ENCODE results near the gene NSUN2. TPM values are rescaled to one million over a fixed set of nuclear protein-coding genes. Genes with fewer than 3 reads are reported as not detected.

Gene NSUN2
- total RNA-seq, 1 donor from 2014 or later = 93.3 TPM

- Mint-ChIP-seq H3K4me1 (peaks cover 2% of the 10 kb centered on the region), H3K27ac (no peak overlapping the region), H3K4me3 (peak overlapping the region; percentile 61), H3K9me3 (peaks cover under 1% of the 10 kb centered on the region), H3K36me3 (ENCODE audit: low read depth) (no peaks in the 10 kb centered on the region), H3K27me3 (peaks cover 38% of the 10 kb centered on the region)
- DNase-seq (no peak), ATAC-seq (ENCODE audit: low read depth) (no peak)
- intact Hi-C loops (cut with micrococcal nuclease) = loop anchor here (5.0 kb wide), 1 partner anchor 97 kb away; no protein-coding TSS in a partner anchor
- no peak for TF ChIP-seq CTCF (IDR thresholded peaks at IDR 0.05)
- POLR2A ChIA-PET = no interaction called here
- CTCF ChIA-PET = no interaction called here
Measured at GRCh38 chr5:6584101-6584645, 48.7 kb downstream of the NSUN2 start.

GRCh38 chr5:6583049-6583880, 49.6 kb downstream of the NSUN2 start:
- intact Hi-C loops (cut with micrococcal nuclease) = loop anchor here (5.0 kb wide), 1 partner anchor 96 kb away; no protein-coding TSS in a partner anchor
- DNase-seq = peak; percentile 27
- ChIA-PET POLR2A (no interaction called here), CTCF (no interaction called here)
- peaks cover 41% of the 10 kb centered on the region for H3K27me3 Mint-ChIP-seq
- H3K4me3 Mint-ChIP-seq = no peak overlapping the region
- H3K4me1 Mint-ChIP-seq = peaks cover 2% of the 10 kb centered on the region
- no peak for TF ChIP-seq CTCF (IDR thresholded peaks at IDR 0.05)
- H3K9me3 Mint-ChIP-seq = peaks cover 2% of the 10 kb centered on the region
- no peak overlapping the region for H3K27ac Mint-ChIP-seq
- peak; percentile 85 for ATAC-seq (ENCODE audit: low read depth)
- H3K36me3 Mint-ChIP-seq (ENCODE audit: low read depth) = no peaks in the 10 kb centered on the region

- POLR2A ChIA-PET = no interaction called here
- Mint-ChIP-seq H3K36me3 (ENCODE audit: low read depth) (no peaks in the 10 kb centered on the region), H3K4me1 (peaks cover 2% of the 10 kb centered on the region), H3K9me3 (peaks cover 2% of the 10 kb centered on the region), H3K27me3 (peaks cover 41% of the 10 kb centered on the region), H3K27ac (no peak overlapping the region), H3K4me3 (no peak overlapping the region)
- intact Hi-C loops (cut with micrococcal nuclease) = loop anchor here (5.0 kb wide), 1 partner anchor 95 kb away; no protein-coding TSS in a partner anchor
- no peak for TF ChIP-seq CTCF (IDR thresholded peaks at IDR 0.05)
- DNase-seq = no peak
- CTCF ChIA-PET = no interaction called here
- ATAC-seq (ENCODE audit: low read depth) = no peak
Measured at GRCh38 chr5:6582507-6583048, 50.3 kb downstream of the NSUN2 start.

GRCh38 chr5:6581559-6582426, 51.1 kb downstream of the NSUN2 start:
- no peak for DNase-seq
- ATAC-seq (ENCODE audit: low read depth) = no peak
- H3K36me3 Mint-ChIP-seq (ENCODE audit: low read depth) = no peaks in the 10 kb centered on the region
- intact Hi-C loops (cut with micrococcal nuclease) = loop anchor here (5.0 kb wide), 1 partner anchor 94 kb away; no protein-coding TSS in a partner anchor
- peaks cover 2% of the 10 kb centered on the region for H3K9me3 Mint-ChIP-seq
- H3K27me3 Mint-ChIP-seq = peaks cover 41% of the 10 kb centered on the region
- TF ChIP-seq CTCF (IDR thresholded peaks at IDR 0.05) = no peak
- H3K27ac Mint-ChIP-seq = no peak overlapping the region
- POLR2A ChIA-PET = no interaction called here
- peaks cover 2% of the 10 kb centered on the region for H3K4me1 Mint-ChIP-seq
- H3K4me3 Mint-ChIP-seq = no peak overlapping the region
- CTCF ChIA-PET = no interaction called here
